Chondrocyte (in vitro differentiated cells): ENCODE data around the gene APBB2. TPM values are rescaled to one million over a fixed set of nuclear protein-coding genes. Genes with fewer than 3 reads are reported as not detected.
"Not testable (repeated sequence)": the region's sequence is repeated elsewhere in the genome, so short reads cannot be mapped to it uniquely, and the experiment has no call there.

ENCODE experiments used
- DNase-seq: peaks from one replicate; pipeline ENCODE4 v3.0.0; 2021; ENCODE audit warnings: mixed read lengths, low spot score
- H3K27ac Mint-ChIP-seq: one replicate; pipeline ENCODE4 v1.8.0; 2021; ENCODE audit warnings: mild to moderate bottlenecking, moderate library complexity, mixed read lengths; ENCODE audit not compliant: unreplicated experiment
- H3K27me3 Mint-ChIP-seq: 2 replicates; pipeline ENCODE4 v1.8.0; 2021; ENCODE audit warnings: low read depth, mixed read lengths
- H3K36me3 Mint-ChIP-seq: 2 replicates; pipeline ENCODE4 v1.8.0; 2021; ENCODE audit warnings: low read depth, mixed read lengths
- H3K4me1 Mint-ChIP-seq: 2 replicates; pipeline ENCODE4 v1.8.0; 2021; ENCODE audit warnings: low read depth, mild to moderate bottlenecking, mixed read lengths
- H3K4me3 Mint-ChIP-seq: one replicate; pipeline ENCODE4 v1.8.0; 2021; ENCODE audit warnings: mild to moderate bottlenecking, moderate library complexity, mixed read lengths; ENCODE audit not compliant: unreplicated experiment
- H3K9me3 Mint-ChIP-seq: 2 replicates; pipeline ENCODE4 v1.8.0; 2021; ENCODE audit warnings: low read depth, mixed read lengths
- CTCF ChIP-seq: fragments of 200-600 bp; sonication (generic); IDR thresholded peaks from 2 replicates; pipeline ENCODE4 v1.5.0; 2021; ENCODE audit warnings: antibody characterized with exemption, mild to moderate bottlenecking, moderate library complexity
- total RNA-seq: library from RNA; stranded (reverse); gene quantifications from 3 replicates; pipeline ENCODE4 v1.2.1, GENCODE V29; 2021

The APBB2 gene
- total RNA-seq, 1 donor from 2014 or later, result 119 TPM

GRCh38 chr4:41058426-41058825, 155.9 kb downstream of the APBB2 start:
- H3K4me3 Mint-ChIP-seq, result no peak overlapping the region
- peaks cover 57% of the 10 kb centered on the region for H3K4me1 Mint-ChIP-seq
- no peak for DNase-seq
- no peaks in the 10 kb centered on the region for H3K9me3 Mint-ChIP-seq
- no peaks in the 10 kb centered on the region for H3K27me3 Mint-ChIP-seq
- peak overlapping the region; percentile 61 for H3K27ac Mint-ChIP-seq
- H3K36me3 Mint-ChIP-seq, result peaks cover 13% of the 10 kb centered on the region
- no peak for TF ChIP-seq CTCF

- no peaks in the 10 kb centered on the region for H3K9me3 Mint-ChIP-seq
- H3K27ac Mint-ChIP-seq, result peak overlapping the region; percentile 70
- no peak overlapping the region for H3K4me3 Mint-ChIP-seq
- TF ChIP-seq CTCF, result no peak
- H3K27me3 Mint-ChIP-seq, result no peaks in the 10 kb centered on the region
- peaks cover 11% of the 10 kb centered on the region for H3K36me3 Mint-ChIP-seq
- DNase-seq, result no peak
- H3K4me1 Mint-ChIP-seq, result peaks cover 57% of the 10 kb centered on the region
These were observed 156.9 kb downstream of the APBB2 start for GRCh38 chr4:41057467-41057866.

- Mint-ChIP-seq H3K36me3 (peaks cover 10% of the 10 kb centered on the region), H3K27ac (peak overlapping the region; percentile 42), H3K4me1 (peaks cover 39% of the 10 kb centered on the region), H3K4me3 (no peak overlapping the region), H3K9me3 (no peaks in the 10 kb centered on the region), H3K27me3 (no peaks in the 10 kb centered on the region)
- TF ChIP-seq CTCF, result no peak
- DNase-seq, result no peak
These were observed 162.1 kb downstream of the APBB2 start for GRCh38 chr4:41052287-41052686.

- Mint-ChIP-seq H3K36me3 (peaks cover 7% of the 10 kb centered on the region), H3K27ac (peak overlapping the region; percentile 74), H3K27me3 (no peaks in the 10 kb centered on the region), H3K4me3 (no peak overlapping the region), H3K9me3 (no peaks in the 10 kb centered on the region), H3K4me1 (peaks cover 32% of the 10 kb centered on the region)
- no peak for DNase-seq
- TF ChIP-seq CTCF, result no peak
These were observed 163.2 kb downstream of the APBB2 start for GRCh38 chr4:41050880-41051775.

- Mint-ChIP-seq H3K27ac (peak overlapping the region; percentile 74), H3K27me3 (no peaks in the 10 kb centered on the region), H3K9me3 (no peaks in the 10 kb centered on the region), H3K4me3 (no peak overlapping the region), H3K36me3 (peaks cover 5% of the 10 kb centered on the region), H3K4me1 (peaks cover 32% of the 10 kb centered on the region)
- no peak for DNase-seq
- TF ChIP-seq CTCF, result no peak
These were observed 164.2 kb downstream of the APBB2 start for GRCh38 chr4:41050116-41050515.

- peaks cover 38% of the 10 kb centered on the region for H3K4me1 Mint-ChIP-seq
- H3K36me3 Mint-ChIP-seq, H3K4me3 Mint-ChIP-seq, H3K27me3 Mint-ChIP-seq, DNase-seq, H3K27ac Mint-ChIP-seq, H3K9me3 Mint-ChIP-seq: not testable (repeated sequence)
These were observed 165.2 kb downstream of the APBB2 start for GRCh38 chr4:41049176-41049575.
